Breast epithelium (tissue), 3 donors: ENCODE data around the gene ABLIM2.

ENCODE experiments used
- CTCF ChIP-seq, 3 donors: fragments of 450-650 bp; IDR thresholded peaks; one replicate each; pipeline ENCODE4 v1.5.1; 2016 to 2017; ENCODE audit warnings: antibody characterized with exemption in 3 of 3, mild to moderate bottlenecking in 3 of 3, moderate library complexity in 3 of 3
- POLR2AphosphoS5 ChIP-seq, 3 donors: sonication (generic); formaldehyde crosslinking; IDR thresholded peaks; one replicate each; pipeline ENCODE4 v1.6.1; 2017; ENCODE audit warnings: antibody characterized with exemption in 3 of 3

- no peak for TF ChIP-seq CTCF (IDR thresholded peaks at IDR 0.05)
- TF ChIP-seq POLR2AphosphoS5 (IDR thresholded peaks at IDR 0.05) = no peak
Observed at GRCh38 chr4:8180310-8181093, 21.9 kb upstream of the ABLIM2 start.
